Testis (tissue), 3 donors: ENCODE measurements around the gene HMBS. TPM values are rescaled to one million over a fixed set of nuclear protein-coding genes. Genes with fewer than 3 reads are reported as not detected.
A peak's percentile ranks its signal among the peaks of the same experiment; 100 is the strongest.

Experiments used
- DNase-seq: peaks from one replicate; pipeline ENCODE4 v3.0.0-alpha.2; 2019
- H3K27ac ChIP-seq, 2 donors: fragments of 200-600 bp; sonication (generic); one replicate each; pipeline ENCODE4 v1.5.1; 2019
- H3K27me3 ChIP-seq: fragments of 200-600 bp; sonication (generic); one replicate; pipeline ENCODE4 v1.5.1; 2019
- H3K36me3 ChIP-seq: fragments of 200-600 bp; sonication (generic); one replicate; pipeline ENCODE4 v1.5.1; 2017; ENCODE audit warnings: low read depth; ENCODE audit errors: missing control alignments
- H3K4me1 ChIP-seq: fragments of 200-600 bp; sonication (generic); one replicate; pipeline ENCODE4 v1.5.1; 2019
- H3K4me3 ChIP-seq, 2 donors: fragments of 200-600 bp; sonication (generic); one replicate each; pipeline ENCODE4 v1.5.1; 2017 to 2019
- H3K9me3 ChIP-seq: fragments of 200-600 bp; sonication (generic); one replicate; pipeline ENCODE4 v1.5.1; 2017
- CTCF ChIP-seq, 3 experiments: fragments of 450-650 bp in 2 of 3; fragments of 200-600 bp in 1 of 3; sonication (generic) in 1 of 3; IDR thresholded peaks; one replicate each; pipeline ENCODE4 v1.5.1; 2016 to 2019; ENCODE audit warnings: antibody characterized with exemption in 3 of 3, mild to moderate bottlenecking in 2 of 3, moderate library complexity in 1 of 3
- POLR2A ChIP-seq: fragments of 450-650 bp; IDR thresholded peaks from one replicate; pipeline ENCODE4 v1.6.1; 2017; ENCODE audit warnings: antibody characterized with exemption, mild to moderate bottlenecking, moderate library complexity
- WGBS, 2 donors: methylation state at CpG; one replicate each; pipeline ENCODE4 v1.1.5; 2018; 5-methylcytosine and 5-hydroxymethylcytosine counted together
- intact Hi-C: fragments of 100-400 bp; cut with DNase I; formaldehyde crosslinking; loops from one replicate; pipeline ENCODE4 v1.15.1; 2023; ENCODE audit warnings: low total_unique reads
- polyA plus RNA-seq: library from polyadenylated mRNA; stranded (reverse); fragments of 350-450 nt; fragmentation: Illumina TruSeq; extraction: RNeasy Lipid Tissue Mini Kit (QIAGEN cat#74804); gene quantifications from one replicate; pipeline ENCODE4 v1.2.3, GENCODE V29; 2014; ENCODE audit warnings: low read depth, low replicate concordance; ENCODE audit not compliant: insufficient read depth
- total RNA-seq, 2 donors: library from RNA; depleted of rRNA; stranded (reverse); fragments of >200 nt; gene quantifications; one replicate each; pipeline ENCODE4 v1.2.3, GENCODE V29; 2016

Gene HMBS
- total and polyA plus RNA-seq, 3 donors from 2014 or later, result 14.0 to 17.3 (median 17.0) TPM

- Histone ChIP-seq H3K9me3 (no peaks in the 10 kb centered on the region), H3K4me3 (peak overlapping the region; percentile 73 to 79), H3K27me3 (no peaks in the 10 kb centered on the region), H3K4me1 (peaks cover 20% of the 10 kb centered on the region), H3K27ac (peak overlapping the region in 1 of 2 donors; percentile 92), H3K36me3 (no peaks in the 10 kb centered on the region)
- intact Hi-C loops, result no loop called here
- 0 to 2% methylated on average over 12 to 13 of the region's 13 CpGs for WGBS, 2 donors
- no peak for DNase-seq
- TF ChIP-seq CTCF (IDR thresholded peaks at IDR 0.05), result no peak
- TF ChIP-seq POLR2A, result no peak
Measured at GRCh38 chr11:119085437-119085847, 761 bp downstream of the HMBS start.

GRCh38 chr11:119087123-119087522 lies 2.4 kb downstream of the HMBS start:
- no peaks in the 10 kb centered on the region for H3K27me3 ChIP-seq
- no peak for DNase-seq
- H3K4me3 ChIP-seq, result no peak overlapping the region
- peaks cover 10% of the 10 kb centered on the region for H3K4me1 ChIP-seq
- H3K9me3 ChIP-seq, result no peaks in the 10 kb centered on the region
- intact Hi-C loops, result no loop called here
- 92 to 96% methylated on average over 6 of the region's 6 CpGs for WGBS, 2 donors
- TF ChIP-seq POLR2A, result no peak
- no peak for TF ChIP-seq CTCF (IDR thresholded peaks at IDR 0.05)
- no peak overlapping the region for H3K27ac ChIP-seq
- no peaks in the 10 kb centered on the region for H3K36me3 ChIP-seq

- intact Hi-C loops, result no loop called here
- DNase-seq, result no peak
- WGBS, 2 donors, result 94% methylated on average over 2 of the region's 2 CpGs
Measured at GRCh38 chr11:119087747-119088241, 3.1 kb downstream of the HMBS start.

GRCh38 chr11:119088406-119088805 lies 3.7 kb downstream of the HMBS start:
- H3K27me3 ChIP-seq, result no peaks in the 10 kb centered on the region
- no peak overlapping the region for H3K4me3 ChIP-seq
- no peak overlapping the region for H3K27ac ChIP-seq
- TF ChIP-seq POLR2A (no peak), CTCF (IDR thresholded peaks at IDR 0.05) (no peak)
- H3K36me3 ChIP-seq, result no peaks in the 10 kb centered on the region
- H3K9me3 ChIP-seq, result no peaks in the 10 kb centered on the region
- H3K4me1 ChIP-seq, result peaks cover 17% of the 10 kb centered on the region
- intact Hi-C loops, result no loop called here
- no peak for DNase-seq
- 97 to 98% methylated on average over 8 to 9 of the region's 9 CpGs for WGBS, 2 donors

More at GRCh38 chr11:119087747-119088241, 3.1 kb downstream of the HMBS start:
- Histone ChIP-seq H3K27me3 (no peaks in the 10 kb centered on the region), H3K9me3 (no peaks in the 10 kb centered on the region), H3K36me3 (no peaks in the 10 kb centered on the region), H3K4me1 (peaks cover 11% of the 10 kb centered on the region), H3K27ac (no peak overlapping the region), H3K4me3 (no peak overlapping the region)
- TF ChIP-seq CTCF (IDR thresholded peaks at IDR 0.05), result no peak
- no peak for TF ChIP-seq POLR2A

GRCh38 chr11:119089319-119089718 lies 4.6 kb downstream of the HMBS start:
- TF ChIP-seq POLR2A (no peak), CTCF (IDR thresholded peaks at IDR 0.05) (no peak)
- Histone ChIP-seq H3K4me3 (no peak overlapping the region), H3K36me3 (no peaks in the 10 kb centered on the region), H3K27me3 (no peaks in the 10 kb centered on the region), H3K27ac (no peak overlapping the region), H3K4me1 (peaks cover 19% of the 10 kb centered on the region), H3K9me3 (no peaks in the 10 kb centered on the region)
- intact Hi-C loops, result no loop called here
- no peak for DNase-seq
- 81 to 93% methylated on average over 1 of the region's 1 CpG for WGBS, 2 donors
